Subcutaneous adipose tissue (tissue), 4 donors: ENCODE results near the gene ZNF354C. TPM values are rescaled to one million over a fixed set of nuclear protein-coding genes. Genes with fewer than 3 reads are reported as not detected.

Experiments used
- CTCF ChIP-seq: fragments of 450-650 bp; IDR thresholded peaks from one replicate; pipeline ENCODE4 v1.5.1; 2016; ENCODE audit warnings: low read depth, mild to moderate bottlenecking, control low read depth, antibody characterized with exemption, moderate library complexity
- total RNA-seq, 4 donors: library from RNA; depleted of rRNA; stranded (reverse); fragments of >200 nt; gene quantifications; one replicate each; pipeline ENCODE4 v1.1.0, GENCODE V29; 2016

ZNF354C gene
- total RNA-seq, 4 donors from 2014 or later = 6.5 to 7.5 (median 7.1) TPM

GRCh38 chr5:179122411-179123108 is 62.4 kb downstream of the ZNF354C start:
- TF ChIP-seq CTCF = no peak

- no peak for TF ChIP-seq CTCF
Measured at GRCh38 chr5:179123109-179123426, 62.9 kb downstream of the ZNF354C start.

GRCh38 chr5:179123491-179124272 is 63.5 kb downstream of the ZNF354C start:
- no peak for TF ChIP-seq CTCF

- no peak for TF ChIP-seq CTCF
Measured at GRCh38 chr5:179124273-179124852, 64.2 kb downstream of the ZNF354C start.

GRCh38 chr5:179124853-179125788 is 64.9 kb downstream of the ZNF354C start:
- TF ChIP-seq CTCF = no peak

GRCh38 chr5:179125789-179126505 is 65.8 kb downstream of the ZNF354C start:
- TF ChIP-seq CTCF = no peak
